NCI-H526 treated with DMSO at 0.1 percent for 48 hours (cell line): ENCODE data around the gene PEPD.

Experiments
- DNase-seq: peaks from one replicate; lab custom pipeline; 2025; lab: John Stamatoyannopoulos, UW

The PEPD gene

DNA sequence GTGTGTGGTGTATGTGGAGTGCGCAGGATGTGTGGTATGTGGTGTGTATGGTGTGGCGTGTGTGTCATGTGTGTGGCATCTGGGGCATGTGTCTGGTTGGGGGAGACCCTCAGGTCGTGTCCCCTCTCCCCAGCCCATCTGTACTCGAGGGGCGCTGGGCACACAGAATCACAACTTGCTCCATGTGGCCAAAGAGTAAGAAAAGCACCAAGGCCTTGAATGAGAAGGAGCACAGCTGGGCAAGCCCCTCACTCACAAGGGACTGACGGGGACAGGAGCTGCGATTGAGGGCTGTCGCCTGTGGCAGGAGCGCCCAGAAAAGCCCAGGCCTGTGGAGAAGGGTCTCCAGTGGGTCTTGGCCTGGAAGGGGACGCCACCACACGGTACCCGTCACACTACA, 62.8 kb downstream of the PEPD start:
- no peak for DNase-seq

DNA sequence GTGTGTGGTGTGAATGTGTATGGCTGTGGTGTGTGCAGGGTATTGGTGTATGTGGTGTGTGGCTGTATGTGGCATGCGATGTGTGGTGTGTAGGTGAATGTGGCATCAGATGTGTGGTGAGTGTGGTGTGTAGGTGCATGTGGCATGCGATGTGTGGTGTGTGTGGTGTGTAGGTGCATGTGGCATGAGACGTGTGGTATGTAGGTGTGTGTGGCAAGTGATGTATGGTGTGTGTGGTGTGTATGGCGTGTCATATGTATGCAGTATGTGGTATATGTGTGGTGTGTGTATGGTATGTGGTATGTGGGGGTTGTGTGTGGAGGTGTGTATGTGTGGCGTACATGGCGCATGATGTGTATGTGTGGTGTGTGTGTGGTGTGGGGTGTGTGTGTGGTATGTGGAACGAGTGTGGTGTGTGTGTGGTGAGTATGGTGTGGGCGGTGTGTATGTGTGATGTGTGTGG, 63.4 kb downstream of the PEPD start:
- no peak for DNase-seq

DNA sequence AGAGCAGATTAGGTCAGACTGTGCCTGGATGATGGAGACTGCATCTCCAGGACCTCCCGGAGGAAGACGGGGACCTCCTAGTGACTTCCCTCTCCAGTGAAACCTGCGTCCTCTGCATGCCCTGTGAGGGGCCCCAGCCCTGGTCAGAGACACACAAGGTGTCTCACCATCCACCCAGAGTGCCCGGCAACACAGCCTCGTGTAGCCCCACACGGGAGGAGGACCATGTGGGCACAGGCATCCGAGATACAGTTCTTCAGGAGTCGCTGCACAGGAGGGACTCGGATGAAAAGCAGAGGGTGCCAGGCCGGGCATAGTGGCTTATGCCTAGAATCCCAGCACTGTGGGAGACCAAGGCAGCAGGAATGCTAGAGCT, 64.8 kb downstream of the PEPD start:
- no peak for DNase-seq

DNA sequence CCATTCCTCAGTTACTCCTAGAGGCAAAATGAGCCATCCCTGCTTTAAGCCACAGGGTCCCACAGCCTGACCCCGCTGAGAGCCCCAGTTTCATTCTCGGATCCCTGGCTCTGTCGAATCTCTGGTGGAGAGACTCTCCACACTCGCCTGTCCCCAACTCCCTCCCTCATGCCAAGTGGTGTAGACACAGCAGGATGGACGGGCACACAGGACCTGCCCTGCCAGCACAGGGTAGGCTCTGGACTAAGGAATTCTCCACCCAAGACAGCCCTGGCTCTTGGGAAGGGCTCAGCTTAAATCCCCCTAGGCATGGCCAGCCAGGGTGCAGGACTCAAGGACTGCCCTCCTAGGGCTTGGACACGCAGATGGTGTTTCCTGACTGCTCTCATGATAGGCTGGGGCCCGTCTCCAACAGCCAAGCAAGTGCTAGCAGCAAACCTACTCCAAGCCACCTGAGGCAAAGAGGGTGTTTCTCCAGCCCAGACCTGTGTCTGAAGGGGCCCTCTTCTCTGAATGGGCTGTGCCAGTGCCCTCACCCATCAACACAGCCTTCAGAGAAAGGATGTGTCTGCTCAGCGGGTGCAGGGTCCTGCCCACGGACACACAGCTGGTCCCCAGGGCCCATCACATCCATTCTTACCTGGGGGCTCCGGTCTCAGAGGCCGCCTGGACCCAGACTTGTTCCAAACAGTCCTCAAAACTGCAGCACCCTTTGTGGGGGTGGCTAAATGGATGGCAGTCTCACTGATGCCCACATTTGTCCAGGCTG, 65.3 kb downstream of the PEPD start:
- no peak for DNase-seq

- no peak for DNase-seq
Observed at GRCh38 chr19:33453265-33453664, 68.3 kb downstream of the PEPD start.

DNA sequence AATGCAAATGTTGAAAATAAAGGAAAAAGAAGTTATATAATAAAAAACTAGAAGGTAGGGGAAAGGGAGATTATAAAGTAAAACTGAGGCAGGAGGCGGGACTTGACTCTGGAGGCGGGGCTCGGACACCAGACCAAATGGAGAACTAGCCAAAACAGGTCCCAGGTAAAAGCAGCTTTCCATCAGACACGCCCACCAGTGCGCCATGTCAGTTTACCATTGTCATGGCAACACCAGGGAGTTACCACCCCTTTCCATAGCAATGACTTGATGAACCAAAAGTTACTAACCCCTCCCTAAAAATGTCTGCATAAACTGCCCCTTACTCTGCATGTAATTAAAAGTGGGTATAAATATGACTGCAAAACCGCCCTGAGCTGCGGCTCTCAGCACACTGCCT, 70.9 kb downstream of the PEPD start:
- no peak for DNase-seq

- DNase-seq: no peak
Observed at GRCh38 chr19:33449799-33450198, 71.8 kb downstream of the PEPD start.

GRCh38 chr19:33448159-33448516, 73.5 kb downstream of the PEPD start:
- no peak for DNase-seq

- no peak for DNase-seq
Observed at GRCh38 chr19:33447336-33448158, 74.0 kb downstream of the PEPD start.

GRCh38 chr19:33446330-33447293, 75.0 kb downstream of the PEPD start:
- DNase-seq: no peak

GRCh38 chr19:33445442-33446329, 75.9 kb downstream of the PEPD start:
- no peak for DNase-seq

GRCh38 chr19:33444562-33445441, 76.8 kb downstream of the PEPD start:
- DNase-seq: no peak

GRCh38 chr19:33443638-33444561, 77.7 kb downstream of the PEPD start:
- no peak for DNase-seq

- no peak for DNase-seq
Observed at GRCh38 chr19:33442706-33443105, 78.9 kb downstream of the PEPD start.

DNA sequence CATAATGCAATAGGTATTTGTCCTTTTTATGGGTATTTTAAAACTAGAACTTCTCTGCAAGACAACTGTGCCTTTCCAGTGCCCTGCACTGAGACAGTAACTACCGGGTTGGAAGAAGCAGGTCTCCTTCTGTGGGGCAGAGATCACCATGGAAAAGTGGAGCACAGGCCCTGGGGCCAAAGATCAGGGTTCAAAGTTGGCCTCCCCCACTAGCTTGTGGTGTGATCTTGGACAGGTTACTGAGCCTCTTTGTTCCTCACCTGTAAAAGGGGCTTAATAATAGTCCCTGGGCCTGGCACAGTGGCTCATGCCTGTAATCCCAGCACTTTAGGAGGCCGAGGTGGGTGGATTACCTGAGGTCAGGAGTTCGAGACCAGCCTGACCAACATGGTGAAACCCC, 79.8 kb downstream of the PEPD start:
- no peak for DNase-seq

- DNase-seq: no peak
Observed at GRCh38 chr19:33441277-33441699, 80.3 kb downstream of the PEPD start.

- no peak for DNase-seq
Observed at GRCh38 chr19:33440682-33441081, 80.9 kb downstream of the PEPD start.

GRCh38 chr19:33440241-33440640, 81.3 kb downstream of the PEPD start:
- DNase-seq: no peak
